Measurements from ENCODE around the gene ULK4.

- TF ChIP-seq POLR2AphosphoS5 (IDR thresholded peaks at IDR 0.05; ENCODE audit: low read depth) (no peak), CTCF (IDR thresholded peaks at IDR 0.05; ENCODE audit: insufficient read depth, low read length) (no peak), SPI1 (IDR thresholded peaks at IDR 0.05; ENCODE audit: borderline replicate concordance, low read depth) (no peak)
Observed at GRCh38 chr3:41198526-41198925, 763.4 kb downstream of the ULK4 start.
